Kidney epithelial cell (primary cell): Measurements from ENCODE around the gene YBX3. TPM values are rescaled to one million over a fixed set of nuclear protein-coding genes. Genes with fewer than 3 reads are reported as not detected.

ENCODE experiments used
- DNase-seq: peaks from one replicate; pipeline ENCODE4 v3.0.0-alpha.2; 2010; ENCODE audit warnings: low read depth
- H3K27me3 ChIP-seq: 2 replicates; pipeline ENCODE4 v1.6.0; 2011; ENCODE audit warnings: low read length; ENCODE audit not compliant: control insufficient read depth, insufficient read depth
- H3K36me3 ChIP-seq: 2 replicates; pipeline ENCODE4 v1.5.1; 2011; ENCODE audit warnings: low read length; ENCODE audit not compliant: control insufficient read depth, insufficient read depth
- H3K4me3 ChIP-seq: 2 replicates; pipeline ENCODE4 v1.5.1; 2011; ENCODE audit warnings: low read depth, mild to moderate bottlenecking, control low read depth, low read length
- total RNA-seq: library from RNA; depleted of rRNA; stranded (reverse); fragments of >200 nt; gene quantifications from 2 replicates; pipeline ENCODE4 v1.2.3, GENCODE V29; 2015
- TF ChIP-seq, protein P1 (sequence below): IDR thresholded peaks from 2 replicates; pipeline ENCODE4 v1.5.1; 2011; ENCODE audit warnings: mild to moderate bottlenecking, moderate library complexity, low read length, control low read depth, inconsistent platforms; ENCODE audit not compliant: insufficient read depth, poor library complexity, severe bottlenecking

YBX3 gene
- total RNA-seq, 1 donor from 2014 or later = 307 TPM

GRCh38 chr12:10664499-10664898 is 58.6 kb downstream of the YBX3 start:
- no peak for DNase-seq
- TF ChIP-seq, protein P1, sequence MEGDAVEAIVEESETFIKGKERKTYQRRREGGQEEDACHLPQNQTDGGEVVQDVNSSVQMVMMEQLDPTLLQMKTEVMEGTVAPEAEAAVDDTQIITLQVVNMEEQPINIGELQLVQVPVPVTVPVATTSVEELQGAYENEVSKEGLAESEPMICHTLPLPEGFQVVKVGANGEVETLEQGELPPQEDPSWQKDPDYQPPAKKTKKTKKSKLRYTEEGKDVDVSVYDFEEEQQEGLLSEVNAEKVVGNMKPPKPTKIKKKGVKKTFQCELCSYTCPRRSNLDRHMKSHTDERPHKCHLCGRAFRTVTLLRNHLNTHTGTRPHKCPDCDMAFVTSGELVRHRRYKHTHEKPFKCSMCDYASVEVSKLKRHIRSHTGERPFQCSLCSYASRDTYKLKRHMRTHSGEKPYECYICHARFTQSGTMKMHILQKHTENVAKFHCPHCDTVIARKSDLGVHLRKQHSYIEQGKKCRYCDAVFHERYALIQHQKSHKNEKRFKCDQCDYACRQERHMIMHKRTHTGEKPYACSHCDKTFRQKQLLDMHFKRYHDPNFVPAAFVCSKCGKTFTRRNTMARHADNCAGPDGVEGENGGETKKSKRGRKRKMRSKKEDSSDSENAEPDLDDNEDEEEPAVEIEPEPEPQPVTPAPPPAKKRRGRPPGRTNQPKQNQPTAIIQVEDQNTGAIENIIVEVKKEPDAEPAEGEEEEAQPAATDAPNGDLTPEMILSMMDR = no peak
- H3K36me3 ChIP-seq = no peaks in the 10 kb centered on the region
- H3K4me3 ChIP-seq = no peak overlapping the region
- no peaks in the 10 kb centered on the region for H3K27me3 ChIP-seq

GRCh38 chr12:10663869-10664268 is 59.3 kb downstream of the YBX3 start:
- DNase-seq = no peak
- Histone ChIP-seq H3K4me3 (no peak overlapping the region), H3K27me3 (no peaks in the 10 kb centered on the region), H3K36me3 (no peaks in the 10 kb centered on the region)
- TF ChIP-seq, protein P1 = no peak

- Histone ChIP-seq H3K27me3 (no peaks in the 10 kb centered on the region), H3K36me3 (no peaks in the 10 kb centered on the region), H3K4me3 (no peak overlapping the region)
- TF ChIP-seq, protein P1 = no peak
- no peak for DNase-seq
Measured at GRCh38 chr12:10661338-10661737, 61.8 kb downstream of the YBX3 start.

- Histone ChIP-seq H3K4me3 (no peak overlapping the region), H3K27me3 (no peaks in the 10 kb centered on the region), H3K36me3 (no peaks in the 10 kb centered on the region)
- TF ChIP-seq, protein P1 = no peak
- DNase-seq = no peak
Measured at GRCh38 chr12:10654003-10654402, 69.1 kb downstream of the YBX3 start.

GRCh38 chr12:10652192-10652591 is 70.9 kb downstream of the YBX3 start:
- no peak for DNase-seq
- Histone ChIP-seq H3K4me3 (no peak overlapping the region), H3K27me3 (no peaks in the 10 kb centered on the region), H3K36me3 (no peaks in the 10 kb centered on the region)
- TF ChIP-seq, protein P1 = no peak

Other genes starting within 250 kb of the YBX3 start
- gene EIF2S3B, start 217.4 kb downstream of the YBX3 start, total RNA-seq = 0.62 and 1.3 TPM in 2 replicates
- 21.7 and 31.1 TPM in 2 replicates for gene MAGOHB, start 109.7 kb downstream of the YBX3 start, total RNA-seq
- 1.1 and 1.5 TPM in 2 replicates for gene STYK1, start 49.3 kb downstream of the YBX3 start, total RNA-seq
- gene TAS2R7, start 79.3 kb upstream of the YBX3 start, total RNA-seq = not detected in 2 replicates
- 0.08 TPM in 1 of 2 replicates, not detected in the other for gene TAS2R8, start 84.0 kb upstream of the YBX3 start, total RNA-seq
- not detected in 2 replicates for gene TAS2R9, start 86.8 kb upstream of the YBX3 start, total RNA-seq
- gene TAS2R10, start 103.0 kb upstream of the YBX3 start, total RNA-seq = 0.34 and 0.46 TPM in 2 replicates
- 0.38 and 0.55 TPM in 2 replicates for gene PRR4, start 126.2 kb upstream of the YBX3 start, total RNA-seq
- 6.2 and 8.7 TPM in 2 replicates for gene PRH1, start 160.9 kb upstream of the YBX3 start, total RNA-seq
- gene TAS2R13, start 186.2 kb upstream of the YBX3 start, total RNA-seq = 0.21 and 0.89 TPM in 2 replicates
- gene PRH2, start 205.9 kb upstream of the YBX3 start, total RNA-seq = not detected in 2 replicates
- gene TAS2R14, start 215.9 kb upstream of the YBX3 start, total RNA-seq = 2.5 and 3.1 TPM in 2 replicates